DOHH2 (cell line): ENCODE measurements around the gene DIP2C.

Experiments used
- H3F3A ChIP-seq: fragments of 200-600 bp; sonication (generic), shearing (Covaris generic); 2 replicates; pipeline ENCODE4 v1.6.0; 2016; ENCODE audit warnings: antibody characterized with exemption, mild to moderate bottlenecking; ENCODE audit not compliant: control insufficient read depth, insufficient read depth
- H3K27ac ChIP-seq: fragments of 200-600 bp; sonication (generic); 2 replicates; pipeline ENCODE4 v1.5.1; 2014; ENCODE audit warnings: low read depth, mild to moderate bottlenecking, low read length, moderate library complexity
- H3K27me3 ChIP-seq: fragments of 200-600 bp; sonication (generic); 2 replicates; pipeline ENCODE4 v1.6.1; 2014; ENCODE audit warnings: mild to moderate bottlenecking, low read length, mixed read lengths; ENCODE audit not compliant: control insufficient read depth
- H3K36me3 ChIP-seq: fragments of 200-600 bp; sonication (generic); 2 replicates; pipeline ENCODE4 v1.6.1; 2014; ENCODE audit warnings: mild to moderate bottlenecking, low read length, moderate library complexity, mixed read lengths; ENCODE audit not compliant: control insufficient read depth
- H3K4me1 ChIP-seq: fragments of 200-600 bp; sonication (generic); 2 replicates; pipeline ENCODE4 v1.6.1; 2014; ENCODE audit warnings: mild to moderate bottlenecking, low read length, mixed read lengths; ENCODE audit not compliant: control insufficient read depth
- H3K4me2 ChIP-seq: fragments of 200-600 bp; sonication (generic); 2 replicates; pipeline ENCODE4 v1.6.0; 2014; ENCODE audit warnings: mild to moderate bottlenecking, low read length, moderate library complexity
- H3K4me3 ChIP-seq: fragments of 200-600 bp; sonication (generic); 2 replicates; pipeline ENCODE4 v1.5.1; 2014; ENCODE audit warnings: mild to moderate bottlenecking, low read length, mixed read lengths
- H3K79me2 ChIP-seq: fragments of 200-600 bp; sonication (generic); 2 replicates; pipeline ENCODE4 v1.6.1; 2014; ENCODE audit warnings: mild to moderate bottlenecking, low read length, mixed read lengths; ENCODE audit not compliant: control insufficient read depth
- H3K9me2 ChIP-seq: fragments of 200-600 bp; sonication (generic); replicated peaks from 2 replicates; pipeline ENCODE4 v1.6.1; 2014; ENCODE audit warnings: mild to moderate bottlenecking, low read length, mixed read lengths; ENCODE audit not compliant: control insufficient read depth
- H3K9me3 ChIP-seq: fragments of 200-600 bp; sonication (generic); 2 replicates; pipeline ENCODE4 v1.6.1; 2014; ENCODE audit warnings: antibody characterized with exemption, low read length, mixed read lengths; ENCODE audit not compliant: control insufficient read depth, insufficient read depth
- H4K20me1 ChIP-seq: fragments of 200-600 bp; sonication (generic); 2 replicates; pipeline ENCODE4 v1.6.0; 2014; ENCODE audit warnings: low read depth, mild to moderate bottlenecking, antibody characterized with exemption, low read length, moderate library complexity; ENCODE audit not compliant: control insufficient read depth, insufficient read depth
- EZH2phosphoT487 ChIP-seq: fragments of 200-600 bp; sonication (generic); IDR thresholded peaks from 2 replicates; pipeline ENCODE4 v1.6.1; 2017; ENCODE audit warnings: borderline replicate concordance, mild to moderate bottlenecking, antibody characterized with exemption, low read length, moderate library complexity, mixed read lengths
- TF ChIP-seq, protein P1 (sequence below): fragments of 200-600 bp; sonication (generic); IDR thresholded peaks from one replicate; pipeline ENCODE4 v1.5.1; 2014; ENCODE audit warnings: antibody characterized with exemption, mild to moderate bottlenecking, low read depth, low read length; ENCODE audit not compliant: poor library complexity, severe bottlenecking

Gene DIP2C

DNA sequence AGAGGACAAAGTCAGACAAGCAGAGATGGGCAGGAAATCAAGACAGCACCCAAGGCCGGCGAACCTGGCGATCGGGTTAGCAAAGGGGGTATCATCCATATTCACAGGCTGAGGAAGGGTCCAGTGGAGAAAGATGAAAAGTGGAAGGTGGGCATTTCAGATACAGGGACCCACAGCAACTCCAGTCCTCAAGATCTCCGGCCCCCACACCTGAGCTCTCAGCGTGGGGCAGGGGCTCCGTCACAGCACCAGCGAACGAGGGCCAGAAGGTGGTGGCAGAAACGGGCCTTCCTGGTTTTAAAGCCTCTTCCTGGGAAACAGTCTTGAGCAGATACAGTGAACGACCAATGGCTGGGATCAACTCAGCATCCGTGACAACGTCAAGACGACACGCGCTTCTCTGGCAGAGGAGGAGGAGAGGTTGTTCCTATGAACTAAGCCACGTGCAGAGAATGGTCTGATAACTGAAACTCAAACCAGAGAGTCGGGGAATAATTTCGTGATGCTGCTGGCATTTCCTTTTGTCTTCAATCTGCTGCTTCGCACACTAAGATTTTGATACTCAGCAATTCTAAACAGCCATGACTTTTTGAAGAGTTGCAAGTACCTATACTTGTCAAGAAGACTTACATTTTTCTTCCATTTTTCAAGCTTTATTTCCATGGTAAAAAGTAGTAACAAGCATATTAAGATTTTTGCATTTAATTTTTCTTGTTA is 334.4 kb downstream of the DIP2C start:
- Histone ChIP-seq H3K79me2 (no peaks in the 10 kb centered on the region), H3K4me3 (no peak overlapping the region), H3K27me3 (no peaks in the 10 kb centered on the region), H3K36me3 (peaks cover 52% of the 10 kb centered on the region), H3F3A (no peaks in the 10 kb centered on the region), H3K27ac (no peak overlapping the region), H3K4me1 (no peaks in the 10 kb centered on the region), H4K20me1 (no peaks in the 10 kb centered on the region), H3K9me2 (no peaks in the 10 kb centered on the region), H3K4me2 (no peak overlapping the region), H3K9me3 (no peaks in the 10 kb centered on the region)
- no peak for TF ChIP-seq EZH2phosphoT487
- TF ChIP-seq, protein P1, sequence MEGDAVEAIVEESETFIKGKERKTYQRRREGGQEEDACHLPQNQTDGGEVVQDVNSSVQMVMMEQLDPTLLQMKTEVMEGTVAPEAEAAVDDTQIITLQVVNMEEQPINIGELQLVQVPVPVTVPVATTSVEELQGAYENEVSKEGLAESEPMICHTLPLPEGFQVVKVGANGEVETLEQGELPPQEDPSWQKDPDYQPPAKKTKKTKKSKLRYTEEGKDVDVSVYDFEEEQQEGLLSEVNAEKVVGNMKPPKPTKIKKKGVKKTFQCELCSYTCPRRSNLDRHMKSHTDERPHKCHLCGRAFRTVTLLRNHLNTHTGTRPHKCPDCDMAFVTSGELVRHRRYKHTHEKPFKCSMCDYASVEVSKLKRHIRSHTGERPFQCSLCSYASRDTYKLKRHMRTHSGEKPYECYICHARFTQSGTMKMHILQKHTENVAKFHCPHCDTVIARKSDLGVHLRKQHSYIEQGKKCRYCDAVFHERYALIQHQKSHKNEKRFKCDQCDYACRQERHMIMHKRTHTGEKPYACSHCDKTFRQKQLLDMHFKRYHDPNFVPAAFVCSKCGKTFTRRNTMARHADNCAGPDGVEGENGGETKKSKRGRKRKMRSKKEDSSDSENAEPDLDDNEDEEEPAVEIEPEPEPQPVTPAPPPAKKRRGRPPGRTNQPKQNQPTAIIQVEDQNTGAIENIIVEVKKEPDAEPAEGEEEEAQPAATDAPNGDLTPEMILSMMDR = no peak

DNA sequence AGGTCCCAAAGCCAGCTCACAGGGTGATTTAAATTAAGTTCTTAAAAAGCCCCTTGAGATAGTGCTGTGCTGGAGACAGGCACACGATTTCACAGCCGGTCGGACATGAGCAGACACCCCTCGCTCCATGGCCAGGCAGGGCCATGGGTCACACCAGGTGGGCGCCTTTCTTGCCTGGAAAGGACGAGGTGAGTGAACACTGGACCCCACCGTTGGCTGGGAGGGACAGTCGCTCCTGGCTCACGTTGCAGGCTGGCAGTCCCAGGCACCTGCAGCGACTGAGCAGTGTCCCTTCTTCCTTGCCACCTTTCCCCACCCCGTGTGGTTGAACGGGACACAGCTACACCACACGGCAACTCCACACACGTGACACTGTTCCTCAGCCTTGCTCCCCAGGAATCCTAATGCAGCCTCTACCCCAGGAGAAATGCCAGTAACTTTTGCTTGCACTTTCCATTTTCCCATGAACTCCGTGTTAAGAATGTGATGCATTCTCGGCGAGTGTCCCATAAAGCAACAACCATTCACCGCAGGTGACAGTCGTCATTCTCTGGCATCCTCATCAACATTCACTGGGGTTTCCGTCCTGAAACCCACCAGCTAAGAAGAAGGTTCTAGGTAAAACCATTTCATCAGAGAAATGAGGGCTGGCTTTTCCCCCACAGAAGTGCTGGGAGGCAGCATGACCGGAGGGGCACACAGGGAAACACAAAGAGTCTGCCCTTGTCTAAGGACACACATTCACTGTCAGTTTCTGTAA is 336.8 kb downstream of the DIP2C start:
- peaks cover 54% of the 10 kb centered on the region for H3K36me3 ChIP-seq
- H3K9me2 ChIP-seq = no peaks in the 10 kb centered on the region
- H3K4me1 ChIP-seq = no peaks in the 10 kb centered on the region
- H3K27ac ChIP-seq = no peak overlapping the region
- H3K27me3 ChIP-seq = no peaks in the 10 kb centered on the region
- H3K4me3 ChIP-seq = no peak overlapping the region
- H3F3A ChIP-seq = no peaks in the 10 kb centered on the region; the same call in 1 of the 2 replicates
- no peaks in the 10 kb centered on the region for H3K9me3 ChIP-seq
- H4K20me1 ChIP-seq = no peaks in the 10 kb centered on the region
- TF ChIP-seq, protein P1 = no peak
- TF ChIP-seq EZH2phosphoT487 = no peak
- no peak overlapping the region for H3K4me2 ChIP-seq
- no peaks in the 10 kb centered on the region for H3K79me2 ChIP-seq

DNA sequence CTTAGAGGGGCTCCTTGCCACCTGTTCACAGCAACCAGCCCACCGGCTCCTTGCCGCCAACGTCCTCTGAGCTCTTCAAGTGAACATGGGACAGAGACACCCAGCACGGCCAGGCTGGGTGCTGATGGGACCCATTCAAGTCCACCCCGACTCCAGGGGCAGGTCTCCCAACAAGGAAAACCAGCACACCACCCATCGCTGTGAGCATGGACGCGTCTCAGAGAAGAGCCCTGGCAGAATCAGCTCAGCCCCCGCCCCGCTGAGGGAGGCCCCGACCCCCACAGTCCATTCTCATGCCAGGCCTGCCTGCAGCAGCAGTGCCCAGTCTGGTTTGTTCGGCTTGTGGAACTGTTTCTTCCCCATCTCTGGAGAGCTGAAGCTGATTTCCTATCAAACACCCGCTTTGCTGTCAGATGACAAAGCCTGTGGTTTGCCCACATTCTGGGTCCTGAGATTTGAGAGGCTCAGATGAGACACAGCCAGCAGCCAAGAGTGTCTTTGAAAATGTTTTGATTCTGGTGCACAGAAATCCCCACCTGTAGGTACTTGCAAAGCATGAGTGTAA is 337.6 kb downstream of the DIP2C start:
- TF ChIP-seq, protein P1 = no peak
- TF ChIP-seq EZH2phosphoT487 = no peak
- H3K36me3 ChIP-seq = peaks cover 51% of the 10 kb centered on the region
- no peak overlapping the region for H3K27ac ChIP-seq
- no peaks in the 10 kb centered on the region for H3K27me3 ChIP-seq
- H3K4me1 ChIP-seq = no peaks in the 10 kb centered on the region
- H3K79me2 ChIP-seq = no peaks in the 10 kb centered on the region
- H3K9me3 ChIP-seq = no peaks in the 10 kb centered on the region
- no peak overlapping the region for H3K4me2 ChIP-seq
- H3F3A ChIP-seq = no peaks in the 10 kb centered on the region; the same call in 1 of the 2 replicates
- H3K4me3 ChIP-seq = no peak overlapping the region
- H3K9me2 ChIP-seq = no peaks in the 10 kb centered on the region
- no peaks in the 10 kb centered on the region for H4K20me1 ChIP-seq
